GM12864 (cell line): ENCODE results near the gene HERC5.
A peak's percentile ranks its signal among the peaks of the same experiment; 100 is the strongest.

Experiments
- DNase-seq: peaks from one replicate; pipeline ENCODE4 v3.0.0-alpha.2; 2011; ENCODE audit warnings: low read depth
- H3K4me3 ChIP-seq: 2 replicates; pipeline ENCODE4 v1.5.1; 2011; ENCODE audit warnings: mild to moderate bottlenecking, low read depth, low read length, control low read depth
- TF ChIP-seq, protein P1 (sequence below): IDR thresholded peaks from 2 replicates; pipeline ENCODE4 v1.5.1; 2011; ENCODE audit warnings: low read depth, mild to moderate bottlenecking, moderate library complexity, low read length, control low read depth, inconsistent platforms; ENCODE audit errors: missing control alignments

The HERC5 gene

DNA sequence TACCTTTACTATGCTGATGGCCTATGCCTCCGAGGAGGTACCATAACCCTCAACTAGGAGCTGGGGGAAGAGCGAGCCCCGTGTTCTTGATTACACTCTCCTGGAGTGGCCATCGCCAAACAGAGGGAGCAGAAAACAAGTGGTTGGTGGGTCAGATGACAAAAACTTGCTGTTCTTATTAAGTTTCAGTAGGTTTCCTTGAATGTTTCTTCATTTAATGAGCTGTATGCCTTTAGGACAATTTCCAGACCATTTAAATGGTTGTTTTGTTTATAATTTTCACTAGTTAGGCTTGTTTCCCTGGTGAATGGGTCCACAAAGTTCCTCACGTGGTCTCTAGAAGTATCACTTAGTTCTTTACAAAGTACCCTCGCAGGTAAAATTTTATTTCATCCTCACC, 62.0 kb downstream of the HERC5 start:
- H3K4me3 ChIP-seq, result no peak overlapping the region
- TF ChIP-seq, protein P1, sequence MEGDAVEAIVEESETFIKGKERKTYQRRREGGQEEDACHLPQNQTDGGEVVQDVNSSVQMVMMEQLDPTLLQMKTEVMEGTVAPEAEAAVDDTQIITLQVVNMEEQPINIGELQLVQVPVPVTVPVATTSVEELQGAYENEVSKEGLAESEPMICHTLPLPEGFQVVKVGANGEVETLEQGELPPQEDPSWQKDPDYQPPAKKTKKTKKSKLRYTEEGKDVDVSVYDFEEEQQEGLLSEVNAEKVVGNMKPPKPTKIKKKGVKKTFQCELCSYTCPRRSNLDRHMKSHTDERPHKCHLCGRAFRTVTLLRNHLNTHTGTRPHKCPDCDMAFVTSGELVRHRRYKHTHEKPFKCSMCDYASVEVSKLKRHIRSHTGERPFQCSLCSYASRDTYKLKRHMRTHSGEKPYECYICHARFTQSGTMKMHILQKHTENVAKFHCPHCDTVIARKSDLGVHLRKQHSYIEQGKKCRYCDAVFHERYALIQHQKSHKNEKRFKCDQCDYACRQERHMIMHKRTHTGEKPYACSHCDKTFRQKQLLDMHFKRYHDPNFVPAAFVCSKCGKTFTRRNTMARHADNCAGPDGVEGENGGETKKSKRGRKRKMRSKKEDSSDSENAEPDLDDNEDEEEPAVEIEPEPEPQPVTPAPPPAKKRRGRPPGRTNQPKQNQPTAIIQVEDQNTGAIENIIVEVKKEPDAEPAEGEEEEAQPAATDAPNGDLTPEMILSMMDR, result no peak
- no peak for DNase-seq

DNA sequence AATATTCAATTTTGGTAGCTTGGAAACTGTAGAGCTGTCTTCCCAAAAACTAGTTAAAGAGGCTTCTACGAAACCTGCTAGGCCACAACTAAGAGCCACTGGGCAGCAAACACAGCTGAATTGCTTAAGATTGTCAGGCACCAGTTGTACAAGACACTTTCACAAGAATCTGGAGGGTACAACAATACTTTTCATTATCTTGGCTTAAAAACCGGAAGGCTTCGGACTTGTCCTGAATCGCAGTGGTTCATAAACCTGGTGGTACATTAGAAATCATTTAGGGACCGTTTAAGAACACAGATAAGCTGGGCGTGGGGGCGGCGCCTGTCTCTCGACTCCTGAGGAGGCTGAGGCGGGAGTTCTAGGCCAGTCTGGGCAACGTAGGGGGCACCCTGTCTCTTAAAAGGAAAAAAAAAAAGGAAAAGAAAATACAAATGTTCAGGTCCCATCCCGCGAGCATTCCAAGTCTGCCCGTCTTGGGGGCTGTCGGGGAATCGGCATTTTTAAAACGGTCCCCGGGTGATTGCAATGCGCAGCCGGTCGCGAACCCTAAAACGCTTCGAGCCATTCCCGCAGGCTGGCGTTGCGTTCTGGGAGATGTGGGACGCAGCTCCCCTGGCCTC, 65.9 kb downstream of the HERC5 start:
- DNase-seq, result no peak
- H3K4me3 ChIP-seq, result peak overlapping the region; percentile 99

DNA sequence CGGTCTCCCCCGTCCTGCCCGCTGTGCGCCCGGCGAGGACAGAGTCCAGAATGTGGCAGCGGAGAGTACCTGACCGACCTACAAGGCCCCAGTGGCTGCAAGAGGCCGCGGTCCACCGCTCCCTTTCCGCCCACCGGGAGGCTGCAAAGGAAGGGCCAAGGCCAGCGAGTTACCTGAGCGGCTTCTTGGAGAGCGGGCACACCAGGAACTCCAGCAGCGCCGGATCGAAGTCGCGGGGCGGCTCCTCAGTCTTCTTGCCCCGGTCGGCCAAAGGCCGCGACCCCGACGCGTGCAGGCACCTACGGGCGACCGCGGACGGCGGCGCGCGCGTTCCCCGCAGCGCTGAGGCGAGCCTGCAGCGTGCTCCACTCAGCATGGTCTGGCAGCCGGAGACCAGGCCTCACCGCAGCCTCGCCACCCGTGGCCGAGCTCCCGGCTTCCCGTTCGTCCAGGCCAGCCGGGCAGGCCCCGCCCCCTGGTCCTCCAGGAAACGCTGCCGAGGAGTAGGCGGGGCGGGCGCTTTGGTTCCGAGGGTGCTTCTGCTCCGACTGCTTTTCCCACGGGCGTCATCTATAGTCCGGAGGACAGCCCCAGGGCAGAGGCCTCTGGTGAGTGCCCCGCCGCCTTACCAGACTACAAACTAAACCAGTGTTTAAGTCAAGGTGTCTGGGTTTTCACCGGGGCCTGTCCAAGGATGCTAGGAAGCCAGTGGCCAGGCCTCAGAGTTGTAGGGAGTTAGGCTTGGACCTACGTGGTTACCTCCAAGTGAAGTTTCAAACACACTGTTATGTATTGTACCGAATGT, 66.6 kb downstream of the HERC5 start, which contains the start of gene PYURF:
PYURF (minus strand) TSS at position 452 of the 805 bp plus-strand sequence; CDS start at position 376, 76 bp downstream.
- H3K4me3 ChIP-seq, result peak within 1 kb of the TSS; percentile 99
- peak; percentile 67 for DNase-seq
- TF ChIP-seq, protein P1, result no peak

More for the DNA sequence above, 65.9 kb downstream of the HERC5 start:
- TF ChIP-seq, protein P1, result no peak

DNA sequence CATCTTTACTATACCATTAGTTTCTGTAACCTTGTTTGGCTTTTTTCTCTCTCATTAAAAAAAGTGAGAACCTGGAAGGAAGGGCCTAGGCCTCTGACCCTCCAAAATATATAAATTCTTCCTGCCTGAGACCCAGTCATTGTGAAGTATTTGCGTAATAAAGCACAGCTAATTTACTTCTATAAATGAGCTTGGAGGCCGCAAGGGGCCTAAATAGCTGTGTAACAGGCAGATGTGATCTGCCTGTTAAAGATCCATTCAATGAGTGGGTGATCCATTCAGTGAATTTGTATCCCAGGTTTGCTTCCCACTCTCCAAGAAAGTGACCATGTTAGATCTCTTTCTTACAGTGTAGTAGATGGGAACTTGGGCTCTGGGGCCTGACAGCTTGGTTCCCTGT, 67.3 kb downstream of the HERC5 start:
- peak overlapping the region; percentile 99 for H3K4me3 ChIP-seq
- TF ChIP-seq, protein P1, result no peak
- DNase-seq, result no peak

DNA sequence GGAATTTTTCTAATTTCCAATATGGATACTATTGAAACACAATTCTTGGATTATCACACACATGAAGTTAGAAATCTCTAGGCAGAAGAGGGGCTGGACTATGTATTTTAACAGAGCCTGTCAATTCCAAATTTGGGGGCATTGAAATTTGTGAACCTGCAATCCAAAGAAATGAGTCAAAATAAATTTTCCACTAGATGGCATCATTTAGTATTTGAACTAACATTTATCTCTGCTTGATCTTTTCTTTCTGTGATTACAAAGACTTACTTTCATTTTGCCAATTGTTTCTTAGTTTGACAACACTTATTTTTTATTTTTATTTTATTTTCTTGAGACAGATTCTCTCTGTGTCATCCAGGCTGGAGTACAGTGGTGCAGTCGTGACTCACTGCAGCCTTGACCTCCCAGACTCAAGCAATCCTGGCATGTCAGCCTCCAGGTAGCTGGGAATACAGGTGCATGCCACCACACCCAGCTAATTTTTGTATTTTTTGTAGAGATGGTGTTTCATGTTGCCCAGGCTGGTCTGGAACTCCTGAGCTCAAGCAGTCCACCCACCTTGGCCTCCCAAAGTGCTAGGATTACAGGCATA, 69.4 kb downstream of the HERC5 start:
- TF ChIP-seq, protein P1, result peak; percentile 23
- H3K4me3 ChIP-seq, result no peak overlapping the region
- DNase-seq, result no peak

DNA sequence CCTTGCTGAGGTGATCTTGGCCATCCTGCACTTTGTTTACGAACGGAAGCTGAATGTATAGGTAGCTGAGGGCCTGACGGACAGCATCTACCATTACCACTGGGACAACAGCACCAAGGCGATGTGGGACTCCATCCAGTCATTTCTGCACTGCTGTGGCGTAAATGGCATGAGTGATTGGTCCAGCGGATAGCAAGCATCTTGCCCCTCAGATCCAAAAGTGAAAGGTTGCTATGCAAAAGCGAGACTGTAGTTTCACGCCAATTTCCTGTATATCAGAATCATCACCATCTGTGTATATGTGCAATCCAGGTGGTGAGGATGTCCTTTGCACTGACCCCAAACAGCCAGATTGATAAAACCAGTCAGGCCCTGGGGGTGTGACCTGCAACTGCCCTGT, 70.9 kb downstream of the HERC5 start:
- H3K4me3 ChIP-seq, result no peak overlapping the region
- TF ChIP-seq, protein P1, result no peak
- DNase-seq, result no peak
